GM19043 (cell line): Measurements from ENCODE around the gene GJD3.

Experiments
- ATAC-seq: cut with Tn5 transposase; IDR thresholded peaks from one replicate; pipeline ENCODE4 v1.9.1; 2021; ENCODE audit warnings: low read depth; ENCODE audit not compliant: unreplicated experiment

The GJD3 gene

DNA sequence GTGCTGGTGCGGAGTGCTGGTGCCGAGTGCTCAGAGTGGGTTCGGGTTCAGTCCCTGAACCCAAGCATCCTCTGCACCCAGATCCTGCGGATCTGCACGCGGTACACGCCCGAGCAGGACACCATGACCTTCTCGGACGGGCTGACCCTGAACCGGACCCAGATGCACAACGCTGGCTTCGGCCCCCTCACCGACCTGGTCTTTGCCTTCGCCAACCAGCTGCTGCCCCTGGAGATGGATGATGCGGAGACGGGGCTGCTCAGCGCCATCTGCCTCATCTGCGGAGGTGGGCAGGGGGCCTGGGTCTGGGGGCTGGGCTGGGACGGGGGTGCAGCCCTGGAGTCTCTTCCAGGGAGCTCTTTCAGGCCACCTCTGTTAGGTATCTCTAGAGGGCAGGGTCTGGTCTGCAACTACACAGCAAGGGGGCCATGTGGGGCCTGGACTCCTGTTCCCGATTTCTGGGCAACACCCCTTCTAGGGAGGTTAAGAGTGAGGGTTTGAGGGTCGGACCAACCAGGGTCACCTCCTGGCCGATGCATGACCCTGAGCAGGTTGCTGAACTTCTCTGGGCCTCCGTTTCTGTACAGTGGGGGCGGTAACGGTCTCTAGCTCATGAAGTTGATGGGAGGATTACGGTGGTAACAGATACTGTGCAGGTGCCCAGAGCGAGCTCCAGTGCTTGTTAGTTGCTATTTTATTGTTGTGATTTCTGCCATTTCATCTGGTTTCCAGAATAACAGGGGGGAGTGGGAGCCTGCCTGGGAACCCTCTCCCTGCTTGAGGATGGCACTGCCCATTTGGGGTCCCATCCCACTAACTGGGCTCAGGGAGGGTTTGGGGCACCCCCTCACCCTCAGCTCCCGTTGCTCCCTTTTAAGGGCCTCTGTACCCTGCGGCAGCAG is 10.1 kb downstream of the GJD3 start:
- ATAC-seq, result no peak

DNA sequence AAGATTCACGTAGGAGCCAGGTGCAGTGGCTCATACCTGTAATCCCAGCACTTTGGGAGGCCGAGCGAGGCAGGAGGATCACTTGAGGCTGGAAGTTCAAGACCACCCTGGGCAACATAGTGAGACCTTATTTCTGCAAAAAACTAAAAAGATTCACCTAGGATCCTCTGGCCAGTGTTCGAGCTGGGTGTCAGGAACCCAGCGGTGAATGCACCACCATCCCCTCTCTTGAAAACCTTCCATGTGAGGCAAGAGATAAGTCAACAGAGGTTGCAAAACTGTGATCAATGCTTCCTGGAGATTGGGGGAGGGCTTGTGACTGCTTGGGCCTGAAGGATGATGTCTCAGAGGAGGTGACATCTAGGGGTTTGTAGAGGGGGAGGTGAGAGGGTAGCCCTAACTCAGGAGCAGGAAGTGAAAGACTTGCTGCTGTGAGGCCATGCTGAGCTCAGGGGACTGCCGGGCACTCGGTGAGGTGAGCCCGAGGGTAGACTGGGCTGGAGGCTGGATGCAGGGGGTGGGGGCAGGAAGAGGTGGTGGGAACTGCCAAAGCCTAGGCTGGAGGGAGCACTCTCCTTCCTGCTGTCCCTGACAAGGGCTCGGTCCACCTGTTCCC is 11.7 kb downstream of the GJD3 start:
- ATAC-seq, result no peak

DNA sequence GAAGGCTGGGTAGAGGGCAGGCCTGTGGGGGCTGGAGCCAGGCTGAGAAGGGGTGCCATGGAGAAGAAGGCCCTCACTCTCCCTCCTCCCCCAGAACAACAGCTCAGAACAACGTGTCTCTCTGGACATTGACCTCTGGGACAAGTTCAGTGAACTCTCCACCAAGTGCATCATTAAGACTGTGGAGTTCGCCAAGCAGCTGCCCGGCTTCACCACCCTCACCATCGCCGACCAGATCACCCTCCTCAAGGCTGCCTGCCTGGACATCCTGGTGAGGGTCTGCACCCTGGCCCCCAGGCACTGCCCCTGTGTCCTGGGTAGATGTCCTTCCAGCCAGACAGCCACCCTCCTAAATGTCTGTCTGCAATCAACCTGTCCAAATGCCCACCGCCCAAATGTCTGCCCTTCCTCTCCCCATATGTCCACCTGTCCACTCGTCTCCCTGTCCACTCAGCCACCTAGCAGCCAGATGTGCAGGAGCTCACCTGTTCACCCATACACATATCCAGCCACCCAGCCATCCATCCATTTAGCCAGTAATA is 12.2 kb downstream of the GJD3 start:
- ATAC-seq, result no peak

DNA sequence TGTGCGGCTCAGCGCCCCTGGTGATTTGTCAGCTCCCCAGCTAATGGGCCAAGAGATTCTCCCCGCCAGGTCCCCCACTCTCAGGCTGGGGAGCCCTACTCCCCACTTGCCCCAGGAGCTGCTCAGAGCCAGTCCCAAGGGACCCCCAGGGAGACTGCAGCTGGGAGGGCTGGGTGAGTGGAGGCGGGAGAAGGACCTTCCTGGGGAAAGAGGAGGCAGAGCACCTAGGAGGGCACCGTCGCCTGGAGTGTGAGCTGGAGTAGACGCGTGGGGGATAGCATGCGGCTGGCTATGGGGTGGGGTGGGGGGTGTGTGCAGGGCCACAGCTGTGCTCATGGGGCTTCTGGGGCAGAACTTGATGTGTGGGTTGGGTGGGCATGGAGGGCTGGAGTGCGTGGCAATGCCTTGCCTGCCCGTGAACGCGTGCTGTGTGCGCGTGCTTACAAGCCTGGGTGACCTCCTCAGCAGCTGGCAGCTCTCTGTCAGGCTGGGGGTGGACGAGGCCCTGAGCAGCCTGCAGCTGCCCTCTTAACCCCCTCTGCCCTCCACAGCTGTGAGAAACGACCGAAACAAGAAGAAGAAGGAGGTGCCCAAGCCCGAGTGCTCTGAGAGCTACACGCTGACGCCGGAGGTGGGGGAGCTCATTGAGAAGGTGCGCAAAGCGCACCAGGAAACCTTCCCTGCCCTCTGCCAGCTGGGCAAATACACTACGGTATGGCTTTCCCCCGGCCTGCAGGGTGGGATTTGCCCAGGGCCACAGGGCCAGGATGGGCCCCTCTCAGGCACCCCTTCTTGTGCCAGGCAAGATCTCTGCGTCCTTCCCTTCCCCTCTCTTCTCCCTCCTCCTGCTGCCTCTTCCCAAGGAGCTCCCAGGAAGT is 12.9 kb downstream of the GJD3 start:
- no peak for ATAC-seq

DNA sequence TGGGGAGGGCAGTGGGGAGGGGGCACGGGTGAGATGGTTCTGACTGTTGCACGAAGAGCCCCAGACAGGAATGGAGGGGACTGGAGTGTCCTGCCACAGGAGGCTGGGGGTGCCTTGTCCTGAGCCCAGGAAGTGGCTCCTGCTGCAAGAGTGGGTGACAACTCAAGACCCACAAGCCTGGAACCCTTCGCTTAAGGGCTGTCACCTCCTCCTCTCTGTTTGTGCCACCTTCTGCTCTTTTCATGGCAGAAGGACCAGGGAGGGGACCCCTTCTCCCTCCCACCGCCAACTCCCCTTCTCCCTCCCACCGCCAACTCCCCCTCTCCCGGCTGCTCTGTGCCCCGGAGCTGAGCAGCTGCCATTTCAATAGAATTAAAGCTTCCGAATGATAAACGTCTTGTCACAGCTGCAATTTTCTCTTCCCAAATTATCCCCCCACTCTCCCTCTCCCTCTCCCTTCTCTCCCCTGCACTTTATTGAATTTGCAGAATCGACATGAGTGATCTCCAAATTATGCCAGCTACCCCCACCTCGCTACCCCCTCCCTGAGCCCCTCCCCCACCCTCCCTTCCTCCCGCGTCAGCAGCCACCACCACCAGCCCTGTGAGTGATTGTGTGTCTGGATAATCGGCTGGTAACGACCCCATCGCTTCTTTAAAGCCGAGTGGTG is 13.7 kb downstream of the GJD3 start:
- no peak for ATAC-seq

DNA sequence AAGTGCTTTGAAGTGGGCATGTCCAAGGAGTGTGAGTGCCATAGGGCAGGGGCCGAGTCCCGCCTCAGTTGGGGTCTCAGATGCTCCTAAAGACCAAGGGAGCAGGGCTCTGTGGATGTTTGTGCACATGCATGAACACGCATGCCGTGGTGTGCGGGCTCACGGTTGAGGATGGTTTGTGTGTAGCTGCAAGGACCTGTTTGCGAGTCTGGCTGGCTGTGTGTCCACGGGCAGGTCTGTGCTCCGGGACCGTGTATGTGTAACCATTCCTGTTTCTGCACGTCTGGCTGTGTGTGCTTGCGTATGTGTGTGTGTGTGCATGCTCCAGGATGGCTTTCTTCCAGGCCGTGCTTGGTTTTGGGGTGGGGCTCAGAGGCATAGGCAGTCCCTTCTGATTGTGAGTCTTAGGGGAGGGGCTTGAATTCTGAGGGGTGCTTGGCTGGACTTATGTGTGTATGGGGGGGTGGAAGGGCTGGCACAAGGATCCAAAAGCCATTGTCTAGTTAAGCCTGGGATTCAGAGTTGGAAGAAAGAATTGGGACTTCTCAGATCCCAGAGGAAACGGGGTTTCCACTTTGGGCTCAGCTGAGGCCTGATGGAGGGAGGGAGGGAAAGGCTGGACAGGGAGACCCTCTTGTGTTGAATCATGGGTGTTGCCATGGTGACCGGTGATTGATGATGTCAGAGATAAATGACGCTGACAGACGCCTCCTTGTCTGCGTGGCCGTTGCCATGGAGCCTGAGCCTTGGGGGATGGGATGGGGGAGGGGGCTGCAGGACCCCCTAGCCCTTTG is 14.4 kb downstream of the GJD3 start:
- ATAC-seq, result no peak

DNA sequence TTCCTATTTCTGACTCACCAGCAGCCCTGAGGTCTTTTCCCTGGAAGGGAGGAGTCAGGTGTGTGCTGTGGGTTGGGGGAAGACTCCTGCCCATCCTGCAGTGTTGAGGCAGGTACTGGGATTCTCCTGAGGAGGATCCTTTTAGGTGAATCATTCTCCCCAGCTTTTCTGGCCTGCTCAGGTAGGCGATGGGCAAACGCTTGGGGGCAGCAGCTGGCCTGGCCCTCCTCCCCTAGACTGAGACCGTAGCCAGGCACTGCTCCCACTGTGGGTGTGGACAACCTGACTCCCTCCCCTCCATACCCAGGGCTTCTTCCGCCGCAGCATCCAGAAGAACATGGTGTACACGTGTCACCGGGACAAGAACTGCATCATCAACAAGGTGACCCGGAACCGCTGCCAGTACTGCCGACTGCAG is 15.1 kb downstream of the GJD3 start:
- no peak for ATAC-seq

DNA sequence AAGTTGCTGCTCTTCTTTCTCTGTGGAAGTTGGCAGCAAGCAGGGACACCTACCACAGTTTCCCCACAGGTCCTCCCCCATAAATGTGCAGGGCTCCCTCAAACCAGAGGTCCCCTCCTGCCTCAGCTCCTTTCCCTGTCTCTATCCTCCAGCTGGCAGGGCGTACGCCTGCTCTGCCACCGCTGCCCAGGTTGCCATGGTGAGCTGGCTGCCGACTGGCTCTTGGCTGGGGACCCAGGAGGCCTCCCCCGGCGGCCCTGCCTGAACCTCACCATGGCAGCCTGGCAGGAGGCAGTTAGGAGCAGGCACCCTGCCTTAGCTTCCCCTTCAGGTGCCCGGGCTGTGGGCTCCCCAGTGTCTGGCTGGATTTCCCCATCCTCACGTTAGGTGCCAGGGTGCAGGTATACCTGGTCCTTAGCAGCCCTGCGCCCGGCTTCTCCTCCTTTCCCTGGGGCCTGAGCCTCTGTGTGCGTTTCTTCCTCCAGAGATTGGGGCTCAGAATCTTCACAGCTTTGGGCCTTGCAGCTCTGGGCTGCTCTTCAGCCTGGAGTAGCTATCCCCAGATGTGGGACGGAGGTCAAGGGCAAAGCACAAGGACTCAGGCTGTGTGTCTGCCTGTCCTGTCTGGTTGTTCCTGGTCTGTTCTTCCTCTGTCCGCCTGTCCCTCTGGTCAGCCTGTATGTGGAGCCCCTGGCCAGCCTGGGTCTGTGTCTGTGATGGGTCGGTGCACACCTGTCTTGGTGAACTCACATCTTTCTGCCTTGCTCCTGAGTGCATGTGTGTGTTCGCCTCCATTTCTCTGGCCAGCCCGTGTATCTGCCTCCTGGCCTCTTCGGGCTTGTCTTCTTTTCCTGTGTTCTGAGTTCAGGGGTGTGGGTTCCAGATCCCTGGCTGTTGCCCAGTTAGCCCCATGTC is 15.7 kb downstream of the GJD3 start:
- no peak for ATAC-seq

DNA sequence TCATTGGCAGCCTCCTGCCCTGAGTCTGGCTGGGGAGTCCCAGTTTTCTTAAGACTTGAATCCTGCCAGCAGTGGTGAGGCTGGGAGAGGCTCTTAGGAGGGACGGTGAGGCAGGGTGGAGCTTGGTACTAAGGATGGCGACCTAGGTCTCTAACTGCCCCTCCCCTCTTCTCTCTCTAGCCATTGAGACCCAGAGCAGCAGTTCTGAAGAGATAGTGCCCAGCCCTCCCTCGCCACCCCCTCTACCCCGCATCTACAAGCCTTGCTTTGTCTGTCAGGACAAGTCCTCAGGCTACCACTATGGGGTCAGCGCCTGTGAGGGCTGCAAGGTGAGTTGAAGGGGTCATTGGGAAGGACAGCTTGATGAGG is 16.4 kb downstream of the GJD3 start:
- ATAC-seq, result no peak

DNA sequence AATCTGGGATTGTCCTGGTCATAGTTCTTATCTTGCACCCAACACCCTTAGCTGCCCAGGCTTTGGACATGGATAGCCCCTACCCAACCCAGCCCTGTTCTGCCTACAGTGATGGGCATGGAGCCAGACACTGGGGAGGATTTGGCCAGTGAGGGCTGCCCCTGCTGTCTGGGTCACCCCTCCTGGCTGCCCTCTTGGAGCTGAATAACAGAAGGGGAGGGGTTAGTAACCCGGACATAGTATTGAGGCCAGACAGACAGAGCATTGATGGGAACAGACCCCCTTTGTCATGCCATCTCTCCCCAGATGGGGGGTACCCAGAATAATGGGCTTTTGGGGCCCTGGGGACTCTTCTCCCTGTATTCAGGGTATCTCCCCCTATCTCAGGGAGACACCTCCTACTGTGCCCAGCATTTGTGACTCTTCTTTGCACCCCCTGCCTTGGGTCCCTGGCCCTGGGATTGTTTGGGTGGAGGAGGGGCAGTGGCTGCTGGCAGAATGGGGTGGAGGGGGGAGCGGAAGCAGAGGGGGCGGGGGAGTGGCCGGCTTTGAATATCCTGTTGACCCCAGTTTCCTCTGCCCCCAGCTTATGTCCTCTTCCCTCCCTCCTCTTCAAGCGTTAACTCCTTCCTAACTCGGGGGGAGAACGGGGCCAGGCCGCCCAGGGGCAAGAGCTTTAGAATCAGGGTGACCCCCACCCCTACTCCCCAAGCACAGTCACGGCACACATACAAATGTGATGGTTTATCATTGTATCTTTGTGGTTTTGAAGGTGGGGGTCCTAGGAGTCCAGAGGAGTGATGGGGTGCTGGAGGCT is 17.0 kb downstream of the GJD3 start:
- ATAC-seq, result no peak

DNA sequence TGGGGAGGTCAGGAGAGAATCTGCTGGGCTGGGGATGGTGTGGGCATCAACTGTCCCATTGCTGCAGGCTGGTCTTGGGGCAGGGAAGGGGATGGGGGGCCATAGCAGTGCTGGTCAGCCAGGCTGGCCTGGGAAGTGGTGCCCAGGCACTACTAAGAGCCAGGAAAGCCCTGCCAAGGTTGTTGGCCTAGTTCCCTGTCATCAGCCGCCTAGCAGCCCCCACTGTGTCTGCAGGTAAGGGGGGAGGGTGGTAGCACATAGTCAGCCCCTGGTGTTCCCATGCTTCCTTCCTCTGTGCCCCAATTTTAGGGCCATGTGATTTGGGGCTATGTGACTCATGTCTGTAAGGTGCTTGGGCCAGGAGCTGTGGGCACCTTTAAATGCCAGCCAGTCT is 17.8 kb downstream of the GJD3 start:
- no peak for ATAC-seq

DNA sequence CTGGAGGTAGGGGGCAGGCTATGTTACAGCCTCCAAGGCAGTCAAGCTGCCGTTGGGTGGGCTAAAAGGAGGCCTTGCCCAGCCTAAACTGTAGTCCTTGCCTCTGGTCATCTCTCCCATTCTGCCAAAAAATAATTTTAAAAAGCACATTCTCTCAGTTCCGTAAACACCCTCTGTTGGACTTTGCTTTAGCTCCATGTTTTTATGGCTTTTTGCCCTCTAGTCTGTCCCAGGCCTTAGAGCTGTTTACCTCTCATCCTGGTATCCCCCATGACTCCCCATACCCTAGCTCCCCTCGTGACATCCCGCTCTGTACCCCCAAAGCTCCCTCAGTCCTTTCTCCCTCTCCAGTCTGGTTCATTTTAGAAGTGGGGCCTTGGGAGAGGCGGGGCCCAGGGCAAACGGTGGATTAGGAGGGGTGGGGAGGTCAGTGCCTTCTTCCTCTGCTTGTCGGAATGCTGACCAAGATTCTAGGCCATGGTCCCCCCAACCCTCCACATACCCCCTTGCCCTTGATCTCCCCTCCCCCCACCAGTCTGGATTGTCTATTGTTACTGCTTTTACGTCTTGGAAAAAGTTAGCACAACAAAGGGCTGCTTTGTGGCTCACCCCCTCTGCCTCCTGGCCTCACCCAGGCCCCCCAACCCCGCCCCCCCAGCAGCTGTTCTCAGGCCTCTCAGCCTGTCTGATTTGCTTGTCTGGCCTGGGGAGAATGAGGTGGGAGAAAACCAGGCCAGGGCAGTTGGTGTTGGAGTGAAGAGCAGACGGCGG is 18.4 kb downstream of the GJD3 start:
- no peak for ATAC-seq

DNA sequence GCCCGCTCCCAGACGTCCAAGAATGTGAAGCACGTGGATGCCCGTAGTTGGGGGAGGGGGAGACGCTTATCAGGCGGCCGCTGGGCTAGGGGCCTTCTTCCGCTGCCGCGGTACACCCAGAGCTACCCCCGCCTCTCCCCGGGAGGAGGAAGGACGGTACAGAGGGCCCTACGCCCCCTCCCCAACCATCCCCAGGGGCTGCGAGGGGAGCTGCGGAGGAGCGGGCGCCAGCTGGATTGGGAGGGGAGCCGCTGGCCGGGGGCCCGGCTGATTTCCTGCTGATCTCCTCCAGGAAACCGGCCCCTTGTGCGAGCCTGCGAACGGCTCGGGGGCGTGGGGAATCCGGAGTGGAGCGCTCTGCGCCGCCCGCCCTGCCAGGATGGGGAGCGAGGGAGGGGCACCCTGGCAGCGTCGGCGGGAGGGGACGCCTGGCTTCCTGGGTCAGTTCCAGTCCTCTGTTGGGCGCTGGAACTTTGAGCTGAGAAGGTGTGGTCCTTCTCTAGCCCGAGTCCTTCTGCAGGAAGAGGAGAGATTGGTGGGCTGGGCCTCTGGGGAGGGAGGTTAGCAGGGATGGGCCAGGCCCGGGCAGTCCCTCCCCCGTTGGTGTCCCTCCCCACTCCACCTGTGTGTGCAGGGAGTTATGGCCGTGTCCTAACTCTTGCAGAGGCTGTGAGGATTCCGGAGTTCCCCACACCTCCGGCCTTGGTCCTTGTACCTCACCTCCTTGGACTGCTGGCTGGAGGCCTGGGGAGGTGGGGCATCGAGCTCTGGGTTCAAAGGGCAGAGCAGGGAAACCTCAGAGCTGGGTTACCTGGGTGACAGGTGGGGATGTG is 19.2 kb downstream of the GJD3 start:
- ATAC-seq, result no peak

DNA sequence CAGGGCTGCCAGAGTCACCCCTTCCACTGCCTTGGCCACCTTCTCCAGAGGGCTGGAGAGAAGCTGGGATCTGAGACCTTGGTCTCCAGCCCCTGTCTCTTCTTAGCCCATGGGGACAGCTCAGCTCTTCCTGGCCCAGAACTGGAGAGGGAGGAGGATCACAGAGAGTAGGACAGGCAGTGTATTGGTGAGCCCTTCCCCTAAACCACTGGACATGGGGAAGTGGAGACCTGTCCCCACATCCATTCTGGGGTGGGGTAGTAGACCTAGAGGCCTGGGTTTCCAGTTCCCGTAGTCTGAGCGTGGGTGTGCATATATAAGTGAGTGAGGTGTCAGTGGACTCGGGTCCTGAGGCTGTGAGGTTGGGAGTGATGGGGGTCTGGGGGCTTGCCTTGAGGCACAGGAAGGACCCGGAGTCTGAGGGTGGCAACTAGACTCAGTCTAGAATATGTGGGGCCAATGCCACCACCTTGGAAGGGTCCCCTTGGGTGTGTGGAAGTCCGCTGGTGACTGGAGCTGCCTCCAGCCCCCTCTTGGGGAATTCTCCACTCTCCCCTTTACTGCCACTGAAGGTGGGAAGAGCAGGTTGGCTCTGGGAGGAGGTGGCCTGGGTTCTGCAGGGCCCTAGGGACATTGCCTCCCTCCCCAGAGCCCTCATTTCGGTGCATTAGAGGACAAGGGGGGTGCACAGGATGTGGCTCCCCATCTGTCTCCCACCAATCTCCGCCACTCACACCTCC is 19.9 kb downstream of the GJD3 start:
- no peak for ATAC-seq
